Transverse colon (tissue), 4 donors: Measurements from ENCODE around the gene MMP2. TPM values are rescaled to one million over a fixed set of nuclear protein-coding genes. Genes with fewer than 3 reads are reported as not detected.

Source experiments
- DNase-seq: peaks from one replicate; pipeline ENCODE4 v3.0.0-alpha.2; 2019
- H3K27ac ChIP-seq, 4 donors: fragments of 200-600 bp; sonication (generic); 2 replicates each; pipeline ENCODE4 v1.5.1; 2016 to 2018; ENCODE audit warnings: inconsistent platforms in 4 of 4
- H3K27me3 ChIP-seq: fragments of 200-600 bp; sonication (generic); 2 replicates; pipeline ENCODE4 v1.5.1; 2017; ENCODE audit warnings: inconsistent platforms
- H3K36me3 ChIP-seq, 4 donors: fragments of 200-600 bp; sonication (generic); 2 replicates each; pipeline ENCODE4 v1.5.1; 2017 to 2019; ENCODE audit warnings: inconsistent platforms in 4 of 4
- H3K4me1 ChIP-seq, 4 donors: fragments of 200-600 bp; sonication (generic); 2 replicates each; pipeline ENCODE4 v1.5.1; 2017 to 2020; ENCODE audit warnings: inconsistent platforms in 4 of 4
- H3K4me3 ChIP-seq, 4 donors: fragments of 200-600 bp; sonication (generic); 1 replicate in 1 of 4; 2 replicates in 3 of 4; pipeline versions ENCODE4 v1.5.1 to v1.6.1; 2017 to 2019; ENCODE audit warnings: inconsistent platforms in 4 of 4
- H3K9me3 ChIP-seq, 2 donors: fragments of 200-600 bp; sonication (generic); 2 replicates each; pipeline ENCODE4 v1.5.1; 2017 to 2019; ENCODE audit warnings: inconsistent platforms in 2 of 2
- CTCF ChIP-seq, 5 experiments: fragments of 200-600 bp in 3 of 5; fragments of 450-650 bp in 2 of 5; sonication (generic) in 3 of 5; IDR thresholded peaks; 1 replicate in 2 of 5; 2 replicates in 3 of 5; pipeline ENCODE4 v1.5.1; 2016 to 2017; ENCODE audit warnings: antibody characterized with exemption in 5 of 5, inconsistent platforms in 3 of 5, mild to moderate bottlenecking in 2 of 5, moderate library complexity in 1 of 5
- EP300 ChIP-seq: sonication (generic); formaldehyde crosslinking; IDR thresholded peaks from one replicate; pipeline ENCODE4 v1.6.1; 2017; ENCODE audit warnings: antibody characterized with exemption, low read depth
- POLR2A ChIP-seq: fragments of 450-650 bp; IDR thresholded peaks from one replicate; pipeline ENCODE4 v1.6.1; 2016; ENCODE audit warnings: antibody characterized with exemption, mild to moderate bottlenecking, moderate library complexity
- POLR2AphosphoS5 ChIP-seq, 3 donors: sonication (generic); formaldehyde crosslinking; IDR thresholded peaks; one replicate each; pipeline ENCODE4 v1.6.1; 2016; ENCODE audit warnings: antibody characterized with exemption in 3 of 3
- WGBS, 2 donors: methylation state at CpG; one replicate each; pipeline ENCODE4 v1.1.5; 2018; ENCODE audit warnings: low coverage in 1 of 2; 5-methylcytosine and 5-hydroxymethylcytosine counted together
- in situ Hi-C, 4 donors: fragments of 200-750 bp; cut with MboI; loops; one replicate each; pipeline versions ENCODE4 v1.15.0 to v1.15.1; 2017; ENCODE audit warnings: low sequenced_read_pairs in 3 of 4, low pct_ligation_motif_present in 1 of 4, low pct_unique_long_range_greater_than_20kb in 1 of 4
- intact Hi-C: fragments of 100-400 bp; cut with DNase I; formaldehyde crosslinking; loops from one replicate; pipeline ENCODE4 v1.15.1; 2023; ENCODE audit warnings: low total_unique reads
- total RNA-seq, 4 donors: library from RNA; depleted of rRNA; stranded (reverse); fragments of >200 nt; gene quantifications; one replicate each; pipeline ENCODE4 v1.1.0, GENCODE V29; 2016

MMP2 gene
- total RNA-seq, 4 donors from 2014 or later = 52.7 to 105 (median 73.1) TPM

- intact Hi-C loops (no loop called here), in situ Hi-C loops (no loop called here)
- TF ChIP-seq POLR2AphosphoS5 (IDR thresholded peaks at IDR 0.05) = no peak
- TF ChIP-seq POLR2A = no peak
- no peak for TF ChIP-seq CTCF (IDR thresholded peaks at IDR 0.05)
- TF ChIP-seq EP300 = no peak
- H3K9me3 ChIP-seq = no peaks in the 10 kb centered on the region
- no peak overlapping the region for H3K27ac ChIP-seq
- 56% methylated on average over 5 of the region's 5 CpGs; no CpG with 5 or more reads in 1 of the 2 donors for WGBS, 2 donors
- no peak overlapping the region for H3K4me3 ChIP-seq
- no peaks in the 10 kb centered on the region for H3K4me1 ChIP-seq
- no peaks in the 10 kb centered on the region for H3K27me3 ChIP-seq
- H3K36me3 ChIP-seq = no peaks in the 10 kb centered on the region
- DNase-seq = no peak
Measured at GRCh38 chr16:55435387-55435786, 43.6 kb upstream of the MMP2 start.

GRCh38 chr16:55436587-55436986, 42.4 kb upstream of the MMP2 start:
- no peak overlapping the region for H3K4me3 ChIP-seq
- 75 to 78% methylated on average over 3 of the region's 3 CpGs for WGBS, 2 donors
- H3K4me1 ChIP-seq = no peaks in the 10 kb centered on the region
- no peak for DNase-seq
- H3K9me3 ChIP-seq = no peaks in the 10 kb centered on the region
- in situ Hi-C loops (no loop called here), intact Hi-C loops (no loop called here)
- H3K27ac ChIP-seq = no peak overlapping the region
- no peak for TF ChIP-seq CTCF (IDR thresholded peaks at IDR 0.05)
- TF ChIP-seq POLR2A = no peak
- H3K36me3 ChIP-seq = no peaks in the 10 kb centered on the region
- H3K27me3 ChIP-seq = no peaks in the 10 kb centered on the region

- H3K27me3 ChIP-seq = no peaks in the 10 kb centered on the region
- 49 to 57% methylated on average over 3 of the region's 3 CpGs for WGBS, 2 donors
- H3K27ac ChIP-seq = no peak overlapping the region
- no peak overlapping the region for H3K4me3 ChIP-seq
- H3K4me1 ChIP-seq = no peaks in the 10 kb centered on the region
- no peaks in the 10 kb centered on the region for H3K36me3 ChIP-seq
- intact Hi-C loops = no loop called here
- no peak for TF ChIP-seq EP300
- TF ChIP-seq POLR2AphosphoS5 (IDR thresholded peaks at IDR 0.05) = peak in 2 of 3 donors; percentile 34 to 39
- no peak for DNase-seq
- H3K9me3 ChIP-seq = no peaks in the 10 kb centered on the region
- in situ Hi-C loops = no loop called here
Measured at GRCh38 chr16:55437625-55438024, 41.4 kb upstream of the MMP2 start.

GRCh38 chr16:55438281-55438680, 40.7 kb upstream of the MMP2 start:
- Histone ChIP-seq H3K36me3 (no peaks in the 10 kb centered on the region), H3K27ac (no peak overlapping the region), H3K4me1 (no peaks in the 10 kb centered on the region), H3K9me3 (no peaks in the 10 kb centered on the region), H3K27me3 (no peaks in the 10 kb centered on the region), H3K4me3 (no peak overlapping the region)
- in situ Hi-C loops (no loop called here), intact Hi-C loops (no loop called here)
- no peak for DNase-seq
- no peak for TF ChIP-seq POLR2AphosphoS5 (IDR thresholded peaks at IDR 0.05)
- no peak for TF ChIP-seq CTCF (IDR thresholded peaks at IDR 0.05)
- no peak for TF ChIP-seq EP300
- TF ChIP-seq POLR2A = no peak

- intact Hi-C loops (no loop called here), in situ Hi-C loops (no loop called here)
- no peaks in the 10 kb centered on the region for H3K4me1 ChIP-seq
- no peaks in the 10 kb centered on the region for H3K9me3 ChIP-seq
- DNase-seq = no peak
- H3K36me3 ChIP-seq = no peaks in the 10 kb centered on the region
- no peak overlapping the region for H3K4me3 ChIP-seq
- H3K27ac ChIP-seq = no peak overlapping the region
- H3K27me3 ChIP-seq = no peaks in the 10 kb centered on the region
- TF ChIP-seq POLR2A (no peak), EP300 (no peak), POLR2AphosphoS5 (IDR thresholded peaks at IDR 0.05) (no peak), CTCF (IDR thresholded peaks at IDR 0.05) (no peak)
- 78 to 83% methylated on average over 6 of the region's 6 CpGs for WGBS, 2 donors
Measured at GRCh38 chr16:55439101-55439690, 39.8 kb upstream of the MMP2 start.
